ENCODE data around the gene TTBK2.

Gene TTBK2

GRCh38 chr15:42802168-42802567, 118.4 kb downstream of the TTBK2 start:
- TF ChIP-seq, protein P1, sequence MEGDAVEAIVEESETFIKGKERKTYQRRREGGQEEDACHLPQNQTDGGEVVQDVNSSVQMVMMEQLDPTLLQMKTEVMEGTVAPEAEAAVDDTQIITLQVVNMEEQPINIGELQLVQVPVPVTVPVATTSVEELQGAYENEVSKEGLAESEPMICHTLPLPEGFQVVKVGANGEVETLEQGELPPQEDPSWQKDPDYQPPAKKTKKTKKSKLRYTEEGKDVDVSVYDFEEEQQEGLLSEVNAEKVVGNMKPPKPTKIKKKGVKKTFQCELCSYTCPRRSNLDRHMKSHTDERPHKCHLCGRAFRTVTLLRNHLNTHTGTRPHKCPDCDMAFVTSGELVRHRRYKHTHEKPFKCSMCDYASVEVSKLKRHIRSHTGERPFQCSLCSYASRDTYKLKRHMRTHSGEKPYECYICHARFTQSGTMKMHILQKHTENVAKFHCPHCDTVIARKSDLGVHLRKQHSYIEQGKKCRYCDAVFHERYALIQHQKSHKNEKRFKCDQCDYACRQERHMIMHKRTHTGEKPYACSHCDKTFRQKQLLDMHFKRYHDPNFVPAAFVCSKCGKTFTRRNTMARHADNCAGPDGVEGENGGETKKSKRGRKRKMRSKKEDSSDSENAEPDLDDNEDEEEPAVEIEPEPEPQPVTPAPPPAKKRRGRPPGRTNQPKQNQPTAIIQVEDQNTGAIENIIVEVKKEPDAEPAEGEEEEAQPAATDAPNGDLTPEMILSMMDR (IDR thresholded peaks at IDR 0.05; ENCODE audit: low read depth, low read length): no peak
- no peaks in the 10 kb centered on the region for H4K20me1 ChIP-seq (ENCODE audit: insufficient read depth, low read length)
- no peak overlapping the region for H3K9ac ChIP-seq (ENCODE audit: low read length)
- no peaks in the 10 kb centered on the region for H3K27me3 ChIP-seq (ENCODE audit: low read depth, low read length)
- no peak overlapping the region for H2AFZ ChIP-seq (ENCODE audit: low read depth, low read length)
- H3K4me3 ChIP-seq (ENCODE audit: low read length): no peak overlapping the region
- no peak overlapping the region for H3K27ac ChIP-seq (ENCODE audit: low read length)
- no peaks in the 10 kb centered on the region for H3K79me2 ChIP-seq (ENCODE audit: low read length)
- H3K4me1 ChIP-seq (ENCODE audit: low read length): no peaks in the 10 kb centered on the region
- no peaks in the 10 kb centered on the region for H3K9me3 ChIP-seq (ENCODE audit: insufficient read depth, low read length)
- no peaks in the 10 kb centered on the region for H3K36me3 ChIP-seq (replicated peaks; ENCODE audit: low read depth, low read length)
- no peak overlapping the region for H3K4me2 ChIP-seq (ENCODE audit: low read length)

DNA sequence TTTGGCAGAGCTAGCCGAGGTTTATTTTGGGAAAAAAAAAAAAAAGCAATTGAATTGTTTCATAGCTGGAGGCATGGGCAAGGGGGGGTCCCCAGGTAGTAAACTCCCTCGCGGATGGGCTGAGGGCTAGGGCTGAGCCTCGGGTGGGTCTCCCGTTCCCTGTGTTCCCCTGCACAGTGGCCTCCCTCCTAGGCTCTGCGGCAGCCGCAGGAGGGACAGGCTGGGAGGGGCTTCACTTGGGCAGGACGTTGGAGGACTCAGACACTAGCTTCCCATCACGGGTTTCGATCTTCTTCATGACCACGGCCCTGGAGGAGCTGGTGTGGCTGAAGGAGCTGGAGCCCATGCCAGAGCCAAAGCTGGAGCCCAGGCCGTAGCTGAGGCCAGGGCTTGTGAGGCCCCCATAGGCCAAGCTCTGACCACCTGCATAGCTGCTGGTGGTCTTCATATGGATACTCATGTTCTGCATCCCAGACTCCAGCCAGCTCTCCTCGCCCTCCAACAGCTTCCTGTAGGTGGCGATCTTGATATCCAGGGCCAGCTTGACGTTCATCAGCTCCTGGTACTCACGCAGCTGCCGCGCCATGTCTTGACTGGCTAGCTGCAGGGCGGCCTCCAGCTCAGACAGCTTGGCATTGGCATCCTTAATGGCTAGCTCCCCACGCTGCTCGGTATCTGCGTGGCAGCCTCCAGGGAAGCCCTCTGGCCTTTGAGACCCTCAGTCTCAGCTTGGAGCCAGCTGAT, 119.7 kb downstream of the TTBK2 start:
- H3K4me1 ChIP-seq (ENCODE audit: low read length): no peaks in the 10 kb centered on the region
- no peak overlapping the region for H3K27ac ChIP-seq (ENCODE audit: low read length)
- H3K4me2 ChIP-seq (ENCODE audit: low read length): no peak overlapping the region
- H3K9ac ChIP-seq (ENCODE audit: low read length): no peak overlapping the region
- H2AFZ ChIP-seq (ENCODE audit: low read depth, low read length): no peak overlapping the region
- no peaks in the 10 kb centered on the region for H4K20me1 ChIP-seq (ENCODE audit: insufficient read depth, low read length)
- TF ChIP-seq EZH2phosphoT487 (IDR thresholded peaks at IDR 0.05; ENCODE audit: low read depth): no peak
- TF ChIP-seq, protein P1 (IDR thresholded peaks at IDR 0.05; ENCODE audit: low read depth, low read length): peak; percentile 23; the same call in 1 of the 2 replicates
- no peaks in the 10 kb centered on the region for H3K79me2 ChIP-seq (ENCODE audit: low read length)
- H3K36me3 ChIP-seq (replicated peaks; ENCODE audit: low read depth, low read length): no peaks in the 10 kb centered on the region
- no peaks in the 10 kb centered on the region for H3K9me3 ChIP-seq (ENCODE audit: insufficient read depth, low read length)
- no peaks in the 10 kb centered on the region for H3K27me3 ChIP-seq (ENCODE audit: low read depth, low read length)
- H3K4me3 ChIP-seq (ENCODE audit: low read length): no peak overlapping the region

GRCh38 chr15:42798802-42799201, 121.8 kb downstream of the TTBK2 start:
- TF ChIP-seq EZH2phosphoT487 (IDR thresholded peaks at IDR 0.05; ENCODE audit: low read depth): no peak
- TF ChIP-seq, protein P1 (IDR thresholded peaks at IDR 0.05; ENCODE audit: low read depth, low read length): no peak
- H3K9ac ChIP-seq (ENCODE audit: low read length): no peak overlapping the region
- H3K27ac ChIP-seq (ENCODE audit: low read length): no peak overlapping the region
- no peaks in the 10 kb centered on the region for H4K20me1 ChIP-seq (ENCODE audit: insufficient read depth, low read length)
- no peak overlapping the region for H3K4me2 ChIP-seq (ENCODE audit: low read length)
- H3K4me1 ChIP-seq (ENCODE audit: low read length): no peaks in the 10 kb centered on the region
- H2AFZ ChIP-seq (ENCODE audit: low read depth, low read length): no peak overlapping the region
- no peak overlapping the region for H3K4me3 ChIP-seq (ENCODE audit: low read length)
- no peaks in the 10 kb centered on the region for H3K79me2 ChIP-seq (ENCODE audit: low read length)
- no peaks in the 10 kb centered on the region for H3K36me3 ChIP-seq (replicated peaks; ENCODE audit: low read depth, low read length)
- no peaks in the 10 kb centered on the region for H3K9me3 ChIP-seq (ENCODE audit: insufficient read depth, low read length)
- no peaks in the 10 kb centered on the region for H3K27me3 ChIP-seq (ENCODE audit: low read depth, low read length)

GRCh38 chr15:42796955-42797782, 123.4 kb downstream of the TTBK2 start:
- TF ChIP-seq EZH2phosphoT487 (IDR thresholded peaks at IDR 0.05; ENCODE audit: low read depth): no peak
- TF ChIP-seq, protein P1 (IDR thresholded peaks at IDR 0.05; ENCODE audit: low read depth, low read length): peak; percentile 14; the same call in 1 of the 2 replicates
- H3K4me1 ChIP-seq (ENCODE audit: low read length): no peaks in the 10 kb centered on the region
- H3K9me3 ChIP-seq (ENCODE audit: insufficient read depth, low read length): no peaks in the 10 kb centered on the region
- H3K4me3 ChIP-seq (ENCODE audit: low read length): no peak overlapping the region
- no peak overlapping the region for H2AFZ ChIP-seq (ENCODE audit: low read depth, low read length)
- no peaks in the 10 kb centered on the region for H4K20me1 ChIP-seq (ENCODE audit: insufficient read depth, low read length)
- no peaks in the 10 kb centered on the region for H3K27me3 ChIP-seq (ENCODE audit: low read depth, low read length)
- H3K79me2 ChIP-seq (ENCODE audit: low read length): no peaks in the 10 kb centered on the region
- H3K9ac ChIP-seq (ENCODE audit: low read length): no peak overlapping the region
- no peak overlapping the region for H3K27ac ChIP-seq (ENCODE audit: low read length)
- no peak overlapping the region for H3K4me2 ChIP-seq (ENCODE audit: low read length)
- H3K36me3 ChIP-seq (replicated peaks; ENCODE audit: low read depth, low read length): no peaks in the 10 kb centered on the region

Measured in OCI-LY3 (cell line).